H9 (cell line): ENCODE results near the gene SLC12A5. TPM values are rescaled to one million over a fixed set of nuclear protein-coding genes. Genes with fewer than 3 reads are reported as not detected.

Experiments
- DNase-seq: peaks from one replicate; pipeline ENCODE4 v3.0.0-alpha.2; 2017
- H2AFZ ChIP-seq: one replicate; pipeline ENCODE4 v1.6.1; 2013; ENCODE audit warnings: mild to moderate bottlenecking, low read length, control low read depth, moderate library complexity
- H2AK5ac ChIP-seq: 2 replicates; pipeline ENCODE4 v1.6.1; 2013; ENCODE audit warnings: low read length, control low read depth, mixed read lengths; ENCODE audit not compliant: insufficient read length
- H2BK120ac ChIP-seq: one replicate; pipeline ENCODE4 v1.6.1; 2013; ENCODE audit warnings: low read depth, mild to moderate bottlenecking, low read length, control low read depth, inconsistent platforms; ENCODE audit not compliant: poor library complexity, severe bottlenecking
- H2BK12ac ChIP-seq: 2 replicates; pipeline ENCODE4 v1.6.1; 2013; ENCODE audit warnings: low read length, control low read depth, mixed read lengths, low read depth; ENCODE audit not compliant: insufficient read length
- H2BK15ac ChIP-seq: 2 replicates; pipeline ENCODE4 v1.6.1; 2013; ENCODE audit warnings: low read depth, low read length, control low read depth
- H2BK20ac ChIP-seq: one replicate; pipeline ENCODE4 v1.6.1; 2013; ENCODE audit warnings: low read depth, mild to moderate bottlenecking, low read length, control low read depth, inconsistent platforms; ENCODE audit not compliant: poor library complexity, severe bottlenecking
- H2BK5ac ChIP-seq: 2 replicates; pipeline ENCODE4 v1.6.1; 2013; ENCODE audit warnings: low read length, control low read depth, mixed read lengths; ENCODE audit not compliant: insufficient read length
- H3K14ac ChIP-seq: 2 replicates; pipeline ENCODE4 v1.6.1; 2013; ENCODE audit warnings: low read length, control low read depth; ENCODE audit not compliant: insufficient read depth
- H3K18ac ChIP-seq: 2 replicates; pipeline ENCODE4 v1.6.1; 2013; ENCODE audit warnings: low read depth, mild to moderate bottlenecking, mixed read lengths, low read length, control low read depth; ENCODE audit not compliant: insufficient read length
- H3K23ac ChIP-seq: 2 replicates; pipeline ENCODE4 v1.6.1; 2013; ENCODE audit warnings: low read length, control low read depth, mixed read lengths, low read depth; ENCODE audit not compliant: insufficient read length
- H3K23me2 ChIP-seq: 2 replicates; pipeline ENCODE4 v1.6.1; 2013; ENCODE audit warnings: low read depth, mild to moderate bottlenecking, mixed read lengths, low read length, control low read depth; ENCODE audit not compliant: insufficient read length, poor library complexity, severe bottlenecking
- H3K27ac ChIP-seq: 2 replicates; pipeline ENCODE4 v1.5.1; 2013; ENCODE audit warnings: low read length, control low read depth, mixed read lengths, low read depth; ENCODE audit not compliant: insufficient read length
- H3K27me3 ChIP-seq: 2 replicates; pipeline ENCODE4 v1.6.1; 2013; ENCODE audit warnings: low read length, control low read depth, inconsistent platforms; ENCODE audit not compliant: insufficient read depth
- H3K4ac ChIP-seq: 2 replicates; pipeline ENCODE4 v1.6.1; 2013; ENCODE audit warnings: low read depth, mild to moderate bottlenecking, control low read depth, inconsistent platforms, low read length, moderate library complexity
- H3K4me1 ChIP-seq: 2 replicates; pipeline ENCODE4 v1.6.1; 2013; ENCODE audit warnings: low read length, control low read depth, inconsistent platforms; ENCODE audit not compliant: insufficient read depth
- H3K4me2 ChIP-seq: 2 replicates; pipeline ENCODE4 v1.6.1; 2013; ENCODE audit warnings: low read length, control low read depth, mixed read lengths; ENCODE audit not compliant: insufficient read length, insufficient read depth
- H3K56ac ChIP-seq: 2 replicates; pipeline ENCODE4 v1.6.1; 2013; ENCODE audit warnings: low read depth, mild to moderate bottlenecking, mixed read lengths, low read length, control low read depth; ENCODE audit not compliant: insufficient read length
- H3K79me1 ChIP-seq: 2 replicates; pipeline ENCODE4 v1.6.1; 2013; ENCODE audit warnings: low read depth, mild to moderate bottlenecking, moderate library complexity, low read length, control low read depth, inconsistent platforms; ENCODE audit not compliant: insufficient read depth, poor library complexity, severe bottlenecking
- H3K79me2 ChIP-seq: 2 replicates; pipeline ENCODE4 v1.6.1; 2013; ENCODE audit warnings: low read length, control low read depth, inconsistent platforms; ENCODE audit not compliant: insufficient read depth
- H3K9ac ChIP-seq: 2 replicates; pipeline ENCODE4 v1.6.1; 2013; ENCODE audit warnings: low read length, control low read depth, mixed read lengths; ENCODE audit not compliant: insufficient read length; ENCODE audit errors: extremely low read depth
- H3K9me3 ChIP-seq: one replicate; pipeline ENCODE4 v1.6.1; 2013; ENCODE audit warnings: low read depth, low read length, inconsistent platforms; ENCODE audit not compliant: control insufficient read depth
- H3T11ph ChIP-seq: one replicate; pipeline ENCODE4 v1.6.1; 2013; ENCODE audit warnings: mild to moderate bottlenecking, low read length, control low read depth, inconsistent platforms
- H4K20me1 ChIP-seq: one replicate; pipeline ENCODE4 v1.6.1; 2013; ENCODE audit not compliant: control insufficient read depth, insufficient read length, insufficient read depth
- H4K5ac ChIP-seq: 2 replicates; pipeline ENCODE4 v1.6.1; 2013; ENCODE audit warnings: low read depth, mild to moderate bottlenecking, mixed read lengths, low read length, control low read depth; ENCODE audit not compliant: insufficient read length
- H4K8ac ChIP-seq: replicated peaks from 2 replicates; pipeline ENCODE4 v1.6.1; 2013; ENCODE audit warnings: low read length, control low read depth, mixed read lengths, low read depth; ENCODE audit not compliant: insufficient read length
- H4K91ac ChIP-seq: 2 replicates; pipeline ENCODE4 v1.6.1; 2013; ENCODE audit warnings: low read depth, mild to moderate bottlenecking, moderate library complexity, mixed read lengths, low read length, control low read depth; ENCODE audit not compliant: insufficient read length
- H3K27ac Mint-ChIP-seq, 3 experiments: 2 replicates in 2 of 3; 3 replicates in 1 of 3; pipeline ENCODE4 v1.8.0; 2020 to 2021; ENCODE audit warnings: mixed read lengths in 3 of 3, mild to moderate bottlenecking in 1 of 3, moderate library complexity in 1 of 3
- H3K27me3 Mint-ChIP-seq: 2 replicates; pipeline ENCODE4 v1.8.0; 2021; ENCODE audit warnings: low read depth, mild to moderate bottlenecking, moderate library complexity, mixed read lengths
- H3K36me3 Mint-ChIP-seq, 3 experiments: 2 replicates in 2 of 3; 3 replicates in 1 of 3; pipeline ENCODE4 v1.8.0; 2020 to 2021; ENCODE audit warnings: low read depth in 3 of 3, mixed read lengths in 3 of 3; ENCODE audit not compliant: insufficient read depth in 1 of 3
- H3K4me1 Mint-ChIP-seq, 2 experiments: 2 replicates each; pipeline ENCODE4 v1.8.0; 2020; ENCODE audit warnings: mixed read lengths in 2 of 2
- H3K4me3 Mint-ChIP-seq, 2 experiments: 2 replicates in 1 of 2; 3 replicates in 1 of 2; pipeline ENCODE4 v1.8.0; 2020 to 2021; ENCODE audit warnings: mild to moderate bottlenecking in 2 of 2, mixed read lengths in 2 of 2, moderate library complexity in 1 of 2
- H3K9me3 Mint-ChIP-seq, 2 experiments: 2 replicates in 1 of 2; 3 replicates in 1 of 2; pipeline ENCODE4 v1.8.0; 2020; ENCODE audit warnings: mild to moderate bottlenecking in 2 of 2, mixed read lengths in 2 of 2, moderate library complexity in 1 of 2
- CTCF ChIP-seq: fragments of 200-600 bp; sonication (generic); conservative IDR thresholded peaks from 3 replicates; pipeline ENCODE4 v1.8.0; 2021; ENCODE audit warnings: antibody characterized with exemption, mild to moderate bottlenecking
- WGBS: extraction: QIAGEN DNeasy Blood & Tissue Kit; methylation state at CpG from one replicate; pipeline ENCODE4 v1.1.7; 2013; ENCODE audit warnings: missing lambda C conversion rate, low lambda C conversion rate, mixed read lengths; ENCODE audit not compliant: insufficient read length; ENCODE audit errors: extremely low coverage; 5-methylcytosine and 5-hydroxymethylcytosine counted together
- total RNA-seq: library from RNA; stranded (reverse); gene quantifications from 2 replicates; pipeline ENCODE4 v1.2.1, GENCODE V29; 2021

Gene SLC12A5
- total RNA-seq, 1 experiment from 2014 or later, result 8.7 TPM

- no CpG with 5 or more reads among the region's 6 CpGs for WGBS
- Histone ChIP-seq H4K91ac (no peak overlapping the region), H3K79me1 (no peaks in the 10 kb centered on the region), H3K56ac (no peak overlapping the region), H3K27ac (no peak overlapping the region), H3K23me2 (no peaks in the 10 kb centered on the region), H3K4ac (no peak overlapping the region), H3K23ac (no peak overlapping the region), H2BK120ac (no peak overlapping the region), H2BK20ac (no peak overlapping the region), H3K79me2 (no peaks in the 10 kb centered on the region), H3K27me3 (no peaks in the 10 kb centered on the region), H3T11ph (no peak overlapping the region), H3K14ac (no peak overlapping the region), H2BK12ac (no peak overlapping the region), H4K8ac (no peak overlapping the region), H3K4me1 (peaks cover 7% of the 10 kb centered on the region; the same call in 1 of the 2 replicates), H2AK5ac (no peak overlapping the region), H3K9me3 (no peaks in the 10 kb centered on the region), H4K5ac (no peak overlapping the region), H2BK15ac (no peak overlapping the region), H2BK5ac (no peak overlapping the region), H4K20me1 (no peaks in the 10 kb centered on the region), H3K18ac (no peak overlapping the region), H3K4me2 (no peak overlapping the region), H2AFZ (no peak overlapping the region), H3K9ac (no peak overlapping the region)
- Mint-ChIP-seq H3K27ac (no peak overlapping the region), H3K4me3 (no peak overlapping the region), H3K27me3 (peaks cover 4% of the 10 kb centered on the region; the same call in 1 of the 2 replicates), H3K9me3 (peaks cover 0 to 7% of the 10 kb centered on the region in 2 experiments; a peak in 1 of 5 replicates), H3K4me1 (peaks cover 33 to 51% of the 10 kb centered on the region in 2 experiments), H3K36me3 (peaks cover 0 to 9% (median 3%) of the 10 kb centered on the region in 3 experiments; a peak in 4 of 7 replicates)
- no peak for TF ChIP-seq CTCF
- no peak for DNase-seq
Measured at GRCh38 chr20:46006022-46006705, 22.9 kb upstream of the SLC12A5 start.
